GM23338 (cell line): ENCODE measurements around the gene HSPG2. TPM values are rescaled to one million over a fixed set of nuclear protein-coding genes. Genes with fewer than 3 reads are reported as not detected.

Experiments
- ATAC-seq: fragments of 200-7000 bp; cut with Tn5 transposase; 3 replicates; pipeline ENCODE4 v1.9.1; 2020
- DNase-seq: peaks from one replicate; pipeline ENCODE4 v3.0.0-alpha.2; 2015; ENCODE audit warnings: low spot score
- H2AFZ ChIP-seq: fragments of 200-600 bp; sonication (generic); 2 replicates; pipeline ENCODE4 v1.8.0; 2016; ENCODE audit warnings: antibody characterized with exemption, mild to moderate bottlenecking, moderate library complexity
- H3F3A ChIP-seq: fragments of 200-600 bp; sonication (generic); replicated peaks from 2 replicates; pipeline ENCODE4 v1.8.0; 2017; ENCODE audit warnings: antibody characterized with exemption, mixed run types, low read depth
- H3K27ac ChIP-seq: fragments of 200-600 bp; sonication (generic); 2 replicates; pipeline ENCODE4 v1.6.1; 2016; ENCODE audit warnings: low read depth
- H3K27me3 ChIP-seq: fragments of 200-600 bp; sonication (generic); 2 replicates; pipeline ENCODE4 v1.8.0; 2016; ENCODE audit warnings: mild to moderate bottlenecking, mixed run types, moderate library complexity; ENCODE audit not compliant: insufficient read depth
- H3K36me3 ChIP-seq: fragments of 200-600 bp; sonication (generic); 2 replicates; pipeline ENCODE4 v1.8.0; 2016; ENCODE audit warnings: mild to moderate bottlenecking; ENCODE audit not compliant: insufficient read depth
- H3K4me1 ChIP-seq: fragments of 200-600 bp; sonication (generic); 2 replicates; pipeline ENCODE4 v1.8.0; 2016; ENCODE audit warnings: mild to moderate bottlenecking, moderate library complexity; ENCODE audit not compliant: insufficient read depth
- H3K4me2 ChIP-seq: fragments of 200-600 bp; sonication (generic); 2 replicates; pipeline ENCODE4 v1.7.1; 2017; ENCODE audit warnings: mixed run types
- H3K4me3 ChIP-seq: fragments of 200-600 bp; sonication (generic); 2 replicates; pipeline ENCODE4 v1.6.1; 2016; ENCODE audit warnings: mixed run types
- H3K79me2 ChIP-seq: fragments of 200-600 bp; sonication (generic); replicated peaks from 2 replicates; pipeline ENCODE4 v1.8.0; 2017; ENCODE audit warnings: mild to moderate bottlenecking; ENCODE audit not compliant: insufficient read depth
- H3K9me2 ChIP-seq: fragments of 200-600 bp; sonication (generic); 2 replicates; pipeline ENCODE4 v1.8.0; 2017; ENCODE audit not compliant: insufficient read depth
- H4K20me1 ChIP-seq: fragments of 200-600 bp; sonication (generic); replicated peaks from 2 replicates; pipeline ENCODE4 v1.8.0; 2017; ENCODE audit warnings: mild to moderate bottlenecking; ENCODE audit not compliant: insufficient read depth
- H3K27ac Mint-ChIP-seq: 2 replicates; pipeline ENCODE4 v1.8.0; 2020; ENCODE audit warnings: inconsistent platforms, mild to moderate bottlenecking, moderate library complexity, mixed read lengths
- H3K27me3 Mint-ChIP-seq: 3 replicates; pipeline ENCODE4 v1.8.0; 2022; ENCODE audit warnings: low read depth, mild to moderate bottlenecking, moderate library complexity, mixed read lengths, inconsistent platforms; ENCODE audit not compliant: insufficient read depth, poor library complexity
- H3K36me3 Mint-ChIP-seq: 3 replicates; pipeline ENCODE4 v1.8.0; 2021; ENCODE audit warnings: low read depth, mild to moderate bottlenecking, inconsistent platforms, moderate library complexity, mixed read lengths
- H3K4me1 Mint-ChIP-seq: 3 replicates; pipeline ENCODE4 v1.8.0; 2020; ENCODE audit warnings: mild to moderate bottlenecking, inconsistent platforms, mixed read lengths
- H3K4me3 Mint-ChIP-seq: 3 replicates; pipeline ENCODE4 v1.8.0; 2021; ENCODE audit warnings: moderate library complexity, mild to moderate bottlenecking, inconsistent platforms, mixed read lengths
- H3K9me3 Mint-ChIP-seq: 3 replicates; pipeline ENCODE4 v1.8.0; 2020; ENCODE audit warnings: moderate library complexity, mild to moderate bottlenecking, inconsistent platforms, mixed read lengths
- CREB1 ChIP-seq: fragments of 250-450 bp; sonication (Bioruptor Pico); IDR thresholded peaks from 2 replicates; pipeline ENCODE4 v1.5.0; 2020; ENCODE audit warnings: low read depth, mild to moderate bottlenecking, moderate library complexity
- CTCF ChIP-seq, 2 experiments: fragments of 200-600 bp in 1 of 2; sonication (generic) in 1 of 2; conservative IDR thresholded peaks; 2 replicates each; pipeline versions ENCODE4 v1.5.1 to v1.6.1; 2016 to 2017; ENCODE audit warnings: antibody characterized with exemption in 2 of 2, low read depth in 2 of 2, mild to moderate bottlenecking in 2 of 2, moderate library complexity in 1 of 2
- ETS1 ChIP-seq: IDR thresholded peaks from 2 replicates; pipeline ENCODE4 v1.6.1; 2016; ENCODE audit warnings: antibody characterized with exemption
- JUNB ChIP-seq: IDR thresholded peaks from one replicate; pipeline ENCODE4 v1.6.1; 2016; ENCODE audit warnings: antibody characterized with exemption; ENCODE audit not compliant: unreplicated experiment
- POLR2AphosphoS5 ChIP-seq: IDR thresholded peaks from 2 replicates; pipeline ENCODE4 v1.6.1; 2016; ENCODE audit warnings: antibody characterized with exemption, low read depth
- REST ChIP-seq: IDR thresholded peaks from one replicate; pipeline ENCODE4 v1.6.1; 2018; ENCODE audit warnings: antibody characterized with exemption; ENCODE audit not compliant: unreplicated experiment
- STAT1 ChIP-seq: IDR thresholded peaks from one replicate; pipeline ENCODE4 v1.6.1; 2016; ENCODE audit warnings: antibody characterized with exemption; ENCODE audit not compliant: unreplicated experiment
- ZNF114 ChIP-seq: fragments of 250-450 bp; sonication (Bioruptor Pico); IDR thresholded peaks from 2 replicates; pipeline ENCODE4 v1.5.0; 2020; ENCODE audit warnings: mild to moderate bottlenecking, moderate library complexity
- ZNF331 ChIP-seq: fragments of 250-450 bp; sonication (Bioruptor Pico); IDR thresholded peaks from 2 replicates; pipeline ENCODE4 v1.5.0; 2020; ENCODE audit warnings: low read depth, mild to moderate bottlenecking, moderate library complexity
- polyA plus RNA-seq: library from polyadenylated mRNA; unstranded; fragments of >200 nt; fragmentation: Nextera tagmentation; extraction: Ambion mirVana; gene quantifications from 2 replicates; pipeline ENCODE4 v1.2.1, GENCODE V29; 2016
- total RNA-seq: library from RNA; depleted of rRNA; stranded (reverse); fragments of >200 nt; shearing (Covaris generic); gene quantifications from 2 replicates; pipeline ENCODE4 v1.2.3, GENCODE V29; 2014

The HSPG2 gene
- total and polyA plus RNA-seq, 2 experiments from 2014 or later, result 14.9 to 70.8 TPM

- no peak overlapping the region for H3K4me3 ChIP-seq
- no peaks in the 10 kb centered on the region for H3K9me2 ChIP-seq
- no peak overlapping the region for H2AFZ ChIP-seq
- peaks cover 30% of the 10 kb centered on the region for H3K36me3 Mint-ChIP-seq
- peak overlapping the region; percentile 63; the same call in 1 of the 2 replicates for H3K27ac ChIP-seq
- 0 out of 2 replicates have a peak, but pooled peaks have one; percentile 23 for TF ChIP-seq CREB1 (CRISPR knock-in tag)
- peak in 1 of 2 experiments; percentile 23; a peak in 2 of 4 replicates for TF ChIP-seq CTCF (conservative IDR thresholded peaks at IDR 0.05; ENCODE audit: low read depth in 2 of 2)
- TF ChIP-seq STAT1, result no peak
- no peak for TF ChIP-seq REST
- no peak for TF ChIP-seq ETS1
- TF ChIP-seq JUNB, result no peak
- TF ChIP-seq ZNF114 (CRISPR knock-in tag), result no peak
- no peak for TF ChIP-seq POLR2AphosphoS5
- TF ChIP-seq ZNF331 (CRISPR knock-in tag), result no peak
- no peak overlapping the region for H3K4me3 Mint-ChIP-seq
- peak; percentile 87 for ATAC-seq
- peaks cover 15% of the 10 kb centered on the region for H3K4me1 Mint-ChIP-seq
- H3K27me3 ChIP-seq, result no peaks in the 10 kb centered on the region
- 0 out of 2 replicates have a peak, but pooled peaks cover 6% of the 10 kb centered on the region for H4K20me1 ChIP-seq
- H3K27ac Mint-ChIP-seq, result peak overlapping the region; percentile 44; the same call in 1 of the 2 replicates
- H3K27me3 Mint-ChIP-seq, result peaks cover 10% of the 10 kb centered on the region
- no peaks in the 10 kb centered on the region for H3K79me2 ChIP-seq
- peak overlapping the region; percentile 57; the same call in 1 of the 2 replicates for H3K4me2 ChIP-seq
- no peaks in the 10 kb centered on the region for H3K9me3 Mint-ChIP-seq
- H3K4me1 ChIP-seq, result peaks cover 8% of the 10 kb centered on the region; the same call in 1 of the 2 replicates
- peaks cover 5% of the 10 kb centered on the region; the same call in 1 of the 2 replicates for H3K36me3 ChIP-seq
- peak; percentile 83 for DNase-seq
- no peaks in the 10 kb centered on the region for H3F3A ChIP-seq
Measured at GRCh38 chr1:21865943-21866706, 71.0 kb downstream of the HSPG2 start.
